Endothelial cell (in vitro differentiated cells): Measurements from ENCODE around the gene AGBL4. TPM values are rescaled to one million over a fixed set of nuclear protein-coding genes. Genes with fewer than 3 reads are reported as not detected.

Experiments used
- DNase-seq: peaks from one replicate; pipeline ENCODE4 v3.0.0; 2021; ENCODE audit warnings: low spot score
- H3K27ac Mint-ChIP-seq: one replicate; pipeline ENCODE4 v1.8.0; 2021; ENCODE audit warnings: mixed read lengths, inconsistent platforms; ENCODE audit not compliant: unreplicated experiment
- H3K27me3 Mint-ChIP-seq: one replicate; pipeline ENCODE4 v1.8.0; 2021; ENCODE audit warnings: mild to moderate bottlenecking, moderate library complexity, mixed read lengths, inconsistent platforms; ENCODE audit not compliant: unreplicated experiment
- H3K36me3 Mint-ChIP-seq: one replicate; pipeline ENCODE4 v1.8.0; 2021; ENCODE audit warnings: mild to moderate bottlenecking, low read depth, mixed read lengths, inconsistent platforms; ENCODE audit not compliant: unreplicated experiment
- H3K4me1 Mint-ChIP-seq: one replicate; pipeline ENCODE4 v1.8.0; 2021; ENCODE audit warnings: mild to moderate bottlenecking, mixed read lengths, inconsistent platforms; ENCODE audit not compliant: unreplicated experiment
- H3K4me3 Mint-ChIP-seq: one replicate; pipeline ENCODE4 v1.8.0; 2021; ENCODE audit warnings: mild to moderate bottlenecking, mixed read lengths, inconsistent platforms; ENCODE audit not compliant: unreplicated experiment
- H3K9me3 Mint-ChIP-seq: one replicate; pipeline ENCODE4 v1.8.0; 2021; ENCODE audit warnings: mixed read lengths, inconsistent platforms; ENCODE audit not compliant: unreplicated experiment
- CTCF ChIP-seq: fragments of 200-600 bp; sonication (generic); IDR thresholded peaks from one replicate; pipeline ENCODE4 v1.5.0; 2021; ENCODE audit warnings: antibody characterized with exemption; ENCODE audit not compliant: unreplicated experiment
- total RNA-seq: library from RNA; stranded (reverse); fragmentation: NEBNext Ultra II Directional; extraction: Animal tissue kit (Norgen Biotek cat#: 25700); gene quantifications from one replicate; pipeline ENCODE4 v1.2.1, GENCODE V29; 2021; ENCODE audit not compliant: unreplicated experiment

AGBL4 gene
- total RNA-seq, 1 donor from 2014 or later: 0.51 TPM

DNA sequence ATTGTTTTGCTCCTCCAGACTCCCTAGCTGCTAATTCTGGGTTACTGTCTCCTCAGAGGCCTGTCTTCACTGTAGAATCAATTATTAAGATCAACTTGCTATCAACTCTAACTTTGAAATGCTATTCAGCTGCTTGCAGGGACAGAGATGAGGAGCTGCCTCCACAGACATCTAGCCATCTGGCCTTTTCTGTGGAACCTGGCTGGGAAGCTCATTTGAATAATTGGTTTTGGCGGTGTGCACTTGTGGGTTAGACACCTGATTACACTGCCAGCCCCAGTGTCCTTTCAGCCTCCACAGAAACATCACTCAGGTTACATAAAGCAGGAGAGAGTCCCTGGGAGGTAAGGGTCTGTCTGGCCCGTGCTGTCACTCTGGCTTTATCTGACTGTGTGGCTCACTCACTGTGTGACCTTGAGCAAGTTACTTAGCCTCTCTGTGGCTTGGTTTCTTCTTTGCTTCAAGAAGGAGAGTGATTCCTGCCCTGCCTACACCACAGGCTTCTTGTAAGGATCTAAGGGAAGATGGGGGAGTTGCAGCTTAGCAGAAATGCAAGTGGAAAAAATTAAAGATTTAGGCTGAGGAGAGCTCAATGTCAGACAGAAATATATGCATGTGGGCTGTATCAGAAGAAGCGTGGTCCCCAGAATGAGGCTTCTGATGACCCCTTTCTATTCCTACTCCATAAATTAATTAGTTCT is 1378.7 kb downstream of the AGBL4 start:
- Mint-ChIP-seq H3K9me3 (no peaks in the 10 kb centered on the region), H3K27ac (no peak overlapping the region), H3K4me3 (no peak overlapping the region), H3K36me3 (no peaks in the 10 kb centered on the region), H3K27me3 (no peaks in the 10 kb centered on the region), H3K4me1 (peaks cover 17% of the 10 kb centered on the region)
- DNase-seq: no peak
- TF ChIP-seq CTCF: no peak

DNA sequence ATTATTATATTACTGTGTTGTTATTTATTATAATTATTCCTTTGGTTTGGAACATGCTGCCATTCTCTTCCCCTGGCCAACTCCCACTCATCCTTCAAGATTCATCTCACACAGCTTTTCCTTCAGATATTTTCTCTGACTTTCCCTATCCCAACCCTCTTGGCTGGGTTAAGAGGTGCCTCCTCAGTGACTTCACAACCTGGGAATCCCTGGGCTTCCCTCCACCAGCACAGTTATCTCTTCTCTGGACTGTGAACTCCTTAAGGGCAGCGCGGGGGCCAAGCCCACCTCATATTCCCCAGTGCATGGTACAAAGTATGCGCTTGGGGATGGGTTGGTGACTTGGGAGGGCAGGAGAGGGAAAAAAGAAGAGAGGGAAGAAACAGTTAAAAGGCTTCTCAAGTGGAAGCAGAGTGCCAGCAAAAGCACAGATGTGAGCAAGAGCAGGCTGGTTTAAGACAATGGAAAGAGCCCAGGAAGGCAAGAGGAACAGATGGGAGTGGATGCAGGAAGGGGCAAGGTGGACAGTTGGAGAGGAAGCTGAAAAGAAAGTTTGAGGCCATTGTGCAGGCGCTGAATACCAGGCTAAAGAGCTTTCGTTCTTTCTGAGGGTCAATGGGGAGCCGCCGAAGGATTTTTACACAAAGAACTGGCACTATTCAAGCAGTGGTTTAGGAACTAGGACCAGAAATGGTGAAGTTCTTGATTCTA is 1379.4 kb downstream of the AGBL4 start:
- Mint-ChIP-seq H3K27me3 (no peaks in the 10 kb centered on the region), H3K4me3 (no peak overlapping the region), H3K4me1 (peaks cover 12% of the 10 kb centered on the region), H3K27ac (no peak overlapping the region), H3K9me3 (no peaks in the 10 kb centered on the region), H3K36me3 (no peaks in the 10 kb centered on the region)
- DNase-seq: no peak
- no peak for TF ChIP-seq CTCF

DNA sequence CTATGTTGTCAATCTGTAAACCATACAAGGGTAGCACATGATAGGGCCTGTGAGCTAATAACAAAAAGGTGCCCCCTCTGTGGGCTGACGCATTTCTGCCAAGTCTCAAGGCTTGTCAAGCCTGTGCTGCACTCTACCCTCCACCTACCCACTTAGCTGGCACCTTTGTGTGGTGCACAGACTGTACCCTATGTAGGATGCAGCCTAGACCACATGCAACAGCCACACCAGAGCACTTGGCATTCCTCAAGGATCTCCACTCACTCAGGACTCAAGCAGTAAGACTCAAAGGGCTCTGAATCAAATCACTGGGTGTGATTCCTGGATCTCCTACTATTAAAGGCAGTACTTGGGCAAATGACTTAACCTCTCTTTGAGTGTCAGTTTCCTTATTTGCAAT is 1380.6 kb downstream of the AGBL4 start:
- H3K4me3 Mint-ChIP-seq: no peak overlapping the region
- H3K27me3 Mint-ChIP-seq: no peaks in the 10 kb centered on the region
- H3K27ac Mint-ChIP-seq: no peak overlapping the region

DNA sequence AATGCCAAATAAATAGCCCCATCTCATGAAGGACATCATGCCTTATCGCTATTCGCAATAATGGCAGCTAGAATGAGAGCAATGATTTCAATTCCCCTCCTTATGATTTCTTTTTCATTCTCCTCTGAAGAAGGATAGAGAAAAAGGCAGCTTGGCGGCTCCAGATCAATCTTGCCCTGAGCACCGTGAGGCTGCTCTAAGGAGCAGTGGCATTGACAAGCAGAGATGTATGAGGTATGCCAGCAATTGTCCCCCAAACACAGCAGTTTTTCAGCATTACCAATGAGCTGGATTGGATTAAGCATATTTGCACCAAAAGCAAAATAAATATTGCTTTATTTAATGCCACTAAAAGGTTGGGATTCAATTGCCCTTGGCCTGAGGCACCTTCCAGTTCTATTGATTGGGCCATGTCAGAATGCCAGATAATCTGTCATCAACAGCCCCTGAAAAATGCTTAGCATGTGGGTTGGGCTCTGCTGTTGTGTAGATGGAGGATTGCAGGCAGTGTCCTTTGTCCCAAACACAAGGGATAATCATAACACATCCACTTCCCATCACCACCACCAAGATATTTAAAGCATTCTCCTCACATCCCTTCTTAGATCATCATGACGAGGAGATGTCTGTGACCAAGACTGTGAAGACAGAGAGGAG is 1382.8 kb downstream of the AGBL4 start:
- H3K36me3 Mint-ChIP-seq: no peaks in the 10 kb centered on the region
- no peaks in the 10 kb centered on the region for H3K9me3 Mint-ChIP-seq
- H3K27me3 Mint-ChIP-seq: peaks cover 2% of the 10 kb centered on the region
- no peak for TF ChIP-seq CTCF
- H3K4me3 Mint-ChIP-seq: no peak overlapping the region
- DNase-seq: no peak
- H3K4me1 Mint-ChIP-seq: peaks cover 15% of the 10 kb centered on the region
- H3K27ac Mint-ChIP-seq: no peak overlapping the region

More for the DNA sequence above, 1380.6 kb downstream of the AGBL4 start:
- no peak for TF ChIP-seq CTCF
- no peak for DNase-seq
- H3K9me3 Mint-ChIP-seq: no peaks in the 10 kb centered on the region
- H3K36me3 Mint-ChIP-seq: no peaks in the 10 kb centered on the region
- H3K4me1 Mint-ChIP-seq: peaks cover 12% of the 10 kb centered on the region

DNA sequence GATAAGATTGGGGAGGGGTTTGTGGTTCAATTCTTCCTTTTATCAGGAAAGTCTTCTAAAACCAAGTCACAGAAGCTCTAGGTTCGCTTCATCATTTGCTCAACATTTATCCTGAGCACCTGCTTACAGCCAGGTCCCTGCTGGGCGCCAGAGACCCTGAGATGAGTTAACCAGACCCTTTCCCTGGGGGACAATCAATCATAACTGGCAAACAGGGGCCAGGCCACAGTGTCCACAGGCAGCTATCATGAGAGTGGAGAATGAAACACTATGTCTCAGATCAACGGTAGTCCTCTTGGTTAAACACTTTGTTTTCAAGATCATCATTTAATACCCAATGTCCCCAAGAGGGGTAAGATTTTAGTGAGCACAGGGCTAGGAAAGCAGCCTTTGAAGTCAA is 1393.9 kb downstream of the AGBL4 start:
- H3K9me3 Mint-ChIP-seq: no peaks in the 10 kb centered on the region
- no peaks in the 10 kb centered on the region for H3K36me3 Mint-ChIP-seq
- H3K4me1 Mint-ChIP-seq: no peaks in the 10 kb centered on the region
- TF ChIP-seq CTCF: no peak
- no peak overlapping the region for H3K4me3 Mint-ChIP-seq
- DNase-seq: no peak
- H3K27ac Mint-ChIP-seq: no peak overlapping the region
- no peaks in the 10 kb centered on the region for H3K27me3 Mint-ChIP-seq
